ENCODE data around the gene ECT2.
A peak's percentile ranks its signal among the peaks of the same experiment; 100 is the strongest.
"Not testable (repeated sequence)": the region's sequence is repeated elsewhere in the genome, so short reads cannot be mapped to it uniquely, and the experiment has no call there.

ECT2 gene

DNA sequence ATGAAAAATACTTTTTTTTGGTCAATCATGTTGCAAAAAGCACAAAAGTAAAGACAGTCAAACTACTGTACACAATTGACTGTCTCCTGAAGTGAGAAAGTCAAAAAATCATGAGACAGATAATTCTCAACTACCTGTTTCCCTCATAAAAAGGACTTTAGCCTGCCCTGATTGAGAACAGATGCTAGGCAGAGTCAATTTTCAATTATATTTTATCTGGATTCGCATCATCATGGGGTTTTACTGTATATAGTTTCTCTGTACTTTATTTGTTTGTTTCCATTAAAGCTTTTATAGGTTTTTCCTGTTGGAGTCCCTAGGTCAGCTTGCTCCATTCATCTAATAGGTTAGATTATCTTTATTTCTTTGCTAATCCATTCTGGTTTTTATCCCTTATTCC is 53.8 kb downstream of the ECT2 start:
- H3K36me3 ChIP-seq, result peaks cover 66% of the 10 kb centered on the region
- no peaks in the 10 kb centered on the region for H4K20me1 ChIP-seq
- H3K4me3 ChIP-seq, result no peak overlapping the region
- no peaks in the 10 kb centered on the region for H3K9me3 ChIP-seq
- no peak for TF ChIP-seq Cebpa-rat (IDR thresholded peaks at IDR 0.05)
- H3K9ac ChIP-seq, result no peak overlapping the region
- no peaks in the 10 kb centered on the region for H3K27me3 ChIP-seq
- H3K4me2 ChIP-seq, result no peak overlapping the region
- no peaks in the 10 kb centered on the region for H3K4me1 ChIP-seq
- H3K27ac ChIP-seq, result no peak overlapping the region

GRCh38 chr3:172808969-172809546 is 58.5 kb downstream of the ECT2 start:
- H3K9ac ChIP-seq, result no peak overlapping the region
- H4K20me1 ChIP-seq, result no peaks in the 10 kb centered on the region
- peaks cover 51% of the 10 kb centered on the region for H3K36me3 ChIP-seq
- no peak overlapping the region for H3K4me3 ChIP-seq
- no peak overlapping the region for H3K27ac ChIP-seq
- H3K4me2 ChIP-seq, result no peak overlapping the region
- no peak for TF ChIP-seq Cebpa-rat (IDR thresholded peaks at IDR 0.05)
- H3K9me3 ChIP-seq, result no peaks in the 10 kb centered on the region
- no peaks in the 10 kb centered on the region for H3K4me1 ChIP-seq
- no peaks in the 10 kb centered on the region for H3K27me3 ChIP-seq

GRCh38 chr3:172811099-172811498 is 60.6 kb downstream of the ECT2 start:
- no peak overlapping the region for H3K27ac ChIP-seq
- H4K20me1 ChIP-seq, result no peaks in the 10 kb centered on the region
- no peaks in the 10 kb centered on the region for H3K9me3 ChIP-seq
- H3K9ac ChIP-seq, result no peak overlapping the region
- H3K4me2 ChIP-seq, result no peak overlapping the region
- H3K36me3 ChIP-seq, result peaks cover 43% of the 10 kb centered on the region
- TF ChIP-seq Cebpa-rat (IDR thresholded peaks at IDR 0.05), result no peak
- no peaks in the 10 kb centered on the region for H3K27me3 ChIP-seq
- H3K4me1 ChIP-seq, result no peaks in the 10 kb centered on the region
- H3K4me3 ChIP-seq, result no peak overlapping the region

DNA sequence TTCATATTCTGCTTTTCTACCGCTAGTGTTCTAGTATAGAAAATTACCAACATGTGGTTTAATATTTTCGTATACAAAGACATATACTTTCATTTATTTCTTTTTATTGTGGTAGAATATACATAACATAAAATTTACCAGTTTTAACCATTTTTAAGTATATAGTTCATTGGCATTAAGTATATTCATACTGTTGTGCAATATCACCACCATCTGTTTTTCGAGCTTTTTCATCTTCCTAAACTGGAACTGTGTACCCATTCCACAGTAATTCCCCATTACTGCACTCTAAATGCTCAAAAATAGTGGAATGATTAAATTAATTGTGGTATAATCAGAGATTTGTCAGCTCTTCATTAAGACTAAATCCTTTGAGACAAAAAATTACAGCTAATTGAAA is 62.9 kb downstream of the ECT2 start:
- Histone ChIP-seq H3K9me3 (no peaks in the 10 kb centered on the region), H3K27me3 (no peaks in the 10 kb centered on the region), H3K4me1 (no peaks in the 10 kb centered on the region), H3K4me2 (no peak overlapping the region), H3K4me3 (no peak overlapping the region), H4K20me1 (no peaks in the 10 kb centered on the region), H3K27ac (no peak overlapping the region), H3K9ac (no peak overlapping the region), H3K36me3 (peaks cover 30% of the 10 kb centered on the region)
- TF ChIP-seq Cebpa-rat (IDR thresholded peaks at IDR 0.05), result no peak

- Histone ChIP-seq H3K4me1 (no peaks in the 10 kb centered on the region), H4K20me1 (no peaks in the 10 kb centered on the region), H3K4me2 (no peak overlapping the region), H3K27ac (no peak overlapping the region), H3K9ac (no peak overlapping the region), H3K27me3 (no peaks in the 10 kb centered on the region), H3K36me3 (peaks cover 26% of the 10 kb centered on the region), H3K9me3 (no peaks in the 10 kb centered on the region), H3K4me3 (no peak overlapping the region)
- no peak for TF ChIP-seq Cebpa-rat (IDR thresholded peaks at IDR 0.05)
Observed at GRCh38 chr3:172814738-172815137, 64.2 kb downstream of the ECT2 start.

GRCh38 chr3:172815857-172816256 is 65.3 kb downstream of the ECT2 start:
- Histone ChIP-seq H3K4me2 (no peak overlapping the region), H3K27ac (no peak overlapping the region), H3K4me3 (no peak overlapping the region), H3K9me3 (no peaks in the 10 kb centered on the region), H3K9ac (no peak overlapping the region), H4K20me1 (no peaks in the 10 kb centered on the region), H3K4me1 (no peaks in the 10 kb centered on the region), H3K27me3 (no peaks in the 10 kb centered on the region), H3K36me3 (peaks cover 20% of the 10 kb centered on the region)
- no peak for TF ChIP-seq Cebpa-rat (IDR thresholded peaks at IDR 0.05)

DNA sequence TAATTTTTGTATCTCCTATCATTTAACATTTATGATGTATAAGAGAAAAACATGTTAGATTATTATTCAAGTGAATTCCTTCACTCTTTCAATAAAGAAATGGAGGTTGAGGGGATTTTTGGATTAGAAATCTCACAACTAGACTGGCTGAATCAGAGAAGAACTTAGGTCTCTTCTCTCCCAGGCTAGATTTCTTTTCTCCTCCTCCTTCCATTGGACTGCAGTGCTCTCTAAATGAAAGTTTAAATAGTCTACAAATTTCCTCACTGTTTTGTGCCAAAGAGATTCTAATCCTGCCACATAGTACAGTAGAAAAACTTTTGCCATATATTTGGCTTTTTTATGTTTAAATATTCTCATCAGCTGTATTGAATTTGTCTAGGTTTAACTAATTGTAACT is 65.8 kb downstream of the ECT2 start:
- H3K4me1 ChIP-seq, result no peaks in the 10 kb centered on the region
- no peak overlapping the region for H3K27ac ChIP-seq
- no peak overlapping the region for H3K4me3 ChIP-seq
- H3K9me3 ChIP-seq, result no peaks in the 10 kb centered on the region
- H3K9ac ChIP-seq, result no peak overlapping the region
- no peaks in the 10 kb centered on the region for H4K20me1 ChIP-seq
- no peak overlapping the region for H3K4me2 ChIP-seq
- peaks cover 20% of the 10 kb centered on the region for H3K36me3 ChIP-seq
- no peaks in the 10 kb centered on the region for H3K27me3 ChIP-seq
- TF ChIP-seq Cebpa-rat (IDR thresholded peaks at IDR 0.05), result no peak

DNA sequence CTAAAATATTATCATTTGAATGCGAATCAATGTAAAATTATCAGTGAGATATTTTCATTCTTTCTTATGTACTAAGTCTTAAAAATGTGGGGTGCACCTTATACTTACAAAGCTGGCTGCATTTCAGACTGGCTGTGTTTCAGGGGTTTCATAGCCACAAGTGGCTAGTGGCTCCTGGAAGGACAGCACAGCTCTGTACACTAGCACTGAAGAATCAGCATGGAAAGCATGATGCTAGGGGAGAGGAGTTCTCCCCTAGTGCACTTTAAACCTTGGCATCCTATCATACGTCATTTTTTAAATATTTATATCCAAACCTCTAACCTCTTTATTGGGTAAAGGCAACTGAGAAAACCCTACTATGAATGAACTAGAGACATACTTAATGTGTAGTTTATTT is 66.4 kb downstream of the ECT2 start:
- no peak for TF ChIP-seq Cebpa-rat (IDR thresholded peaks at IDR 0.05)
- H3K4me2 ChIP-seq, result no peak overlapping the region
- H3K4me1 ChIP-seq, result no peaks in the 10 kb centered on the region
- H3K9me3 ChIP-seq, result no peaks in the 10 kb centered on the region
- H3K9ac ChIP-seq, result no peak overlapping the region
- H4K20me1 ChIP-seq, result no peaks in the 10 kb centered on the region
- peaks cover 18% of the 10 kb centered on the region for H3K36me3 ChIP-seq
- H3K4me3 ChIP-seq, result no peak overlapping the region
- H3K27ac ChIP-seq, result no peak overlapping the region
- H3K27me3 ChIP-seq, result no peaks in the 10 kb centered on the region

GRCh38 chr3:172820492-172820891 is 70.0 kb downstream of the ECT2 start:
- H4K20me1 ChIP-seq, result no peaks in the 10 kb centered on the region
- peaks cover 8% of the 10 kb centered on the region for H3K4me1 ChIP-seq
- TF ChIP-seq Cebpa-rat (IDR thresholded peaks at IDR 0.05), result no peak
- H3K9me3 ChIP-seq, result peaks cover 7% of the 10 kb centered on the region
- no peak overlapping the region for H3K4me2 ChIP-seq
- H3K9ac ChIP-seq, result no peak overlapping the region
- no peaks in the 10 kb centered on the region for H3K27me3 ChIP-seq
- no peak overlapping the region for H3K27ac ChIP-seq
- H3K4me3 ChIP-seq, result no peak overlapping the region
- peaks cover 23% of the 10 kb centered on the region for H3K36me3 ChIP-seq

GRCh38 chr3:172824229-172824628 is 73.7 kb downstream of the ECT2 start:
- no peaks in the 10 kb centered on the region for H3K27me3 ChIP-seq
- no peaks in the 10 kb centered on the region for H4K20me1 ChIP-seq
- no peak overlapping the region for H3K9ac ChIP-seq
- peaks cover 8% of the 10 kb centered on the region for H3K4me1 ChIP-seq
- H3K4me3 ChIP-seq, result no peak overlapping the region
- no peak for TF ChIP-seq Cebpa-rat (IDR thresholded peaks at IDR 0.05)
- peaks cover 20% of the 10 kb centered on the region for H3K36me3 ChIP-seq
- H3K27ac ChIP-seq, result no peak overlapping the region
- H3K9me3 ChIP-seq, result peaks cover 19% of the 10 kb centered on the region
- peak overlapping the region; percentile 44 for H3K4me2 ChIP-seq

DNA sequence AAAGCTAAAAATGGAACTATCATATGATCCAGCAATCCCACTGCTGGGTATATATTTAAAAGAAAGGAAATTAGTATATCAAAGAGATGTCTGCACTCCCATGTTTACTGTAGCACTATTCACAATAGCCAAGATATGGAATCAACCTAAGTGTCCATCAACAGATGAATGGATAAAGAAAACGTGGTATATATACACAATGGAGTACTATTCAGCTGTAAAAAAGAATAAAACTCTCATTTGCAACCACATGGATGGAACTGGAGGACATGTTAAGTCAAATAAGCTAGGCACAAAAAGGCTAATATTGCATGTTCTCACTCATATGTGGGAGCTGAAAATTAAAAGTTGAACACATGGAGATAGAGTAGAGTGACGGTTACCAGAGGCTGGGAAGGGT is 76.7 kb downstream of the ECT2 start:
- peaks cover 20% of the 10 kb centered on the region for H3K36me3 ChIP-seq
- H3K4me1 ChIP-seq, H3K4me3 ChIP-seq, H3K4me2 ChIP-seq, H3K27me3 ChIP-seq, H3K9ac ChIP-seq, H4K20me1 ChIP-seq, H3K27ac ChIP-seq: not testable (repeated sequence)
- H3K9me3 ChIP-seq, result peaks cover 19% of the 10 kb centered on the region
